Neural cell (in vitro differentiated cells): ENCODE measurements around the gene TNS3.

ENCODE experiments used
- CTCF ChIP-seq: fragments of 450-650 bp; IDR thresholded peaks from 2 replicates; pipeline ENCODE4 v1.5.1; 2014; ENCODE audit warnings: antibody characterized with exemption, mild to moderate bottlenecking, moderate library complexity; ENCODE audit not compliant: poor library complexity, severe bottlenecking
- POLR2AphosphoS5 ChIP-seq: IDR thresholded peaks from 2 replicates; pipeline ENCODE4 v1.6.1; 2012
- REST ChIP-seq: IDR thresholded peaks from 2 replicates; pipeline ENCODE4 v1.6.1; 2012; ENCODE audit warnings: borderline replicate concordance

GRCh38 chr7:47228386-47229014 is 353.4 kb downstream of the TNS3 start:
- TF ChIP-seq REST (no peak), POLR2AphosphoS5 (no peak), CTCF (no peak)
